AG09319 (cell line): ENCODE measurements around the gene DNAJC10.
"Not testable (repeated sequence)": the region's sequence is repeated elsewhere in the genome, so short reads cannot be mapped to it uniquely, and the experiment has no call there.

Experiments used
- DNase-seq: peaks from one replicate; pipeline ENCODE4 v3.0.0-alpha.2; 2010; ENCODE audit warnings: low read depth; ENCODE audit errors: extremely low read depth
- CTCF ChIP-seq: IDR thresholded peaks from 2 replicates; pipeline ENCODE4 v1.5.1; 2011; ENCODE audit warnings: low read depth, mild to moderate bottlenecking, inconsistent platforms, low read length, moderate library complexity

The DNAJC10 gene

GRCh38 chr2:182728014-182728413, 12.0 kb downstream of the DNAJC10 start:
- TF ChIP-seq CTCF: no peak

GRCh38 chr2:182729710-182730339, 13.8 kb downstream of the DNAJC10 start:
- no peak for TF ChIP-seq CTCF
- DNase-seq: no peak

More at GRCh38 chr2:182728014-182728413, 12.0 kb downstream of the DNAJC10 start:
- DNase-seq: no peak

DNA sequence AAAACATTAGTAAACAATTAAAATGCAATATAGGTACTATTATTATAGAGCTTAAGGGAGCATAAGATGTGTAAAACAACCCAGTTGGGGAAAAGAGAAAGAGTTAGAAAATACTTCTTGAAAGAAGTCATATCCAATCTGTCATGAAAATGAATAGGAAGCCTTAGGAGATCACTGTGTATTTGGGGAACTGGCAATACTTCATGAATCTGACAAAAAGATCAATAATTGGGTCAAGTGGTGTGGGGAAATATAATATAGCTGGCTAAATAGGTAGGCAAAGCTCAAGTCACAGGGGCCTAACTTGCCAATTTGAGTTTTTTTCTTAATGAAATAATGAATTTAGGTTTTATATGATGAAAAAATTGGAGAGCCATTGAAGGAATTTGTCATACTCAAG, 14.4 kb downstream of the DNAJC10 start:
- no peak for DNase-seq
- no peak for TF ChIP-seq CTCF

DNA sequence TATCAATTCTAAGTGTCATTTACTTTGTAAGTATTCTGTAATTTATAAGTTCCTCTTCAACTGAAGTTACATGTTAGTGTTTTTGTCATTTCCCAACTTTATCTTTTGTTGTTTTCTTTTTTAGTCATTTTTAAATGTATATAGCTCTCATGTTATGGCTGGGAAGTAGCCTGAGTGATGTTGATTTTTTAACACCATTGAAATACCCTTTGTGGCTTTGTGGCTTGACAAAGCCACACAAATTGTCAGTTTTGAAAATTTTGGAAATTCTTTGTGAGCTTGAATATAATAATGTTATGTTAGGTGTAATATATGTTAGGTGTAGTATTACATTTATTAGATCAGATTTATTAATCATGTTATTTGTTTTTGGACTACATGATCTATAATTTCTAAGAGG, 16.7 kb downstream of the DNAJC10 start:
- no peak for DNase-seq
- no peak for TF ChIP-seq CTCF

GRCh38 chr2:182733572-182733971, 17.5 kb downstream of the DNAJC10 start:
- no peak for TF ChIP-seq CTCF
- DNase-seq: no peak

GRCh38 chr2:182736856-182737255, 20.8 kb downstream of the DNAJC10 start:
- not testable (repeated sequence) for DNase-seq

DNA sequence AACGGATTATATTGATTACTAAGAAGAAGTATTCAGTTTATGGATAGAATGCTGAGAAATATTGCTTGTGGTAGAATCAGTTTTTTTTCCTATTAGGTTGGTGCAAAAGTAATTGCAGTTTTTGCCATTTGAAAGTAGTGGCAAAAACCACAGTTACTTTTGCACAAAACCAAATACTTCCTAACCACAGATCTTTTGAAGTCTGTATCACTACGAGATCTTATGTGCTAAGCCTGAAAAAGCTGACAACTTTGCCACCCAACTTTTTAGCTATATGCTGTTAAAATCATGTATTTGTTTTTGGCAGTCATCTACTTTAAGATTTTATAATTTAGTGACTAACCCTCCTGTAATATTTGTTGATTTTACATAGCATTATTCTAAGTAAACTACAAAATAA, 24.6 kb downstream of the DNAJC10 start:
- TF ChIP-seq CTCF: no peak
- no peak for DNase-seq

GRCh38 chr2:182741620-182742019, 25.6 kb downstream of the DNAJC10 start:
- DNase-seq: no peak
- TF ChIP-seq CTCF: no peak
